Trophoblast cell (in vitro differentiated cells and primary cell): Measurements from ENCODE around the gene NR1H4.

ENCODE experiments used
- DNase-seq, 2 donors: peaks; one replicate each; pipeline ENCODE4 v3.0.0-alpha.2; 2016
- H2AFZ ChIP-seq: 2 replicates; pipeline ENCODE4 v1.6.1; 2013; ENCODE audit warnings: low read length, moderate library complexity, mild to moderate bottlenecking; ENCODE audit not compliant: insufficient read depth, poor library complexity
- H2AK5ac ChIP-seq: 2 replicates; pipeline ENCODE4 v1.6.1; 2013; ENCODE audit warnings: mild to moderate bottlenecking, low read length
- H2BK120ac ChIP-seq: 2 replicates; pipeline ENCODE4 v1.6.1; 2013; ENCODE audit warnings: low read length, mild to moderate bottlenecking, moderate library complexity; ENCODE audit not compliant: insufficient read depth, poor library complexity
- H2BK12ac ChIP-seq: 2 replicates; pipeline ENCODE4 v1.6.1; 2013; ENCODE audit warnings: mild to moderate bottlenecking, low read length, moderate library complexity
- H2BK5ac ChIP-seq: 2 replicates; pipeline ENCODE4 v1.6.1; 2013; ENCODE audit warnings: low read length, low read depth, moderate library complexity, mild to moderate bottlenecking; ENCODE audit not compliant: poor library complexity
- H3K14ac ChIP-seq: 2 replicates; pipeline ENCODE4 v1.6.1; 2013; ENCODE audit warnings: mild to moderate bottlenecking, low read length
- H3K18ac ChIP-seq: 2 replicates; pipeline ENCODE4 v1.6.1; 2013; ENCODE audit warnings: mild to moderate bottlenecking, low read length
- H3K23ac ChIP-seq: 2 replicates; pipeline ENCODE4 v1.6.1; 2013; ENCODE audit warnings: low read length
- H3K27ac ChIP-seq: 2 replicates; pipeline ENCODE4 v1.5.1; 2013; ENCODE audit warnings: low read depth, mild to moderate bottlenecking, inconsistent platforms, low read length, moderate library complexity
- H3K27me3 ChIP-seq: 2 replicates; pipeline ENCODE4 v1.6.1; 2013; ENCODE audit warnings: inconsistent platforms, mild to moderate bottlenecking, low read length, moderate library complexity; ENCODE audit not compliant: insufficient read depth
- H3K36me3 ChIP-seq, 2 experiments: 1 replicate in 1 of 2; 2 replicates in 1 of 2; pipeline ENCODE4 v1.6.1; 2013; ENCODE audit warnings: low read length in 2 of 2, mild to moderate bottlenecking in 2 of 2, moderate library complexity in 1 of 2; ENCODE audit not compliant: insufficient read depth in 2 of 2, control insufficient read depth in 1 of 2
- H3K4ac ChIP-seq: 2 replicates; pipeline ENCODE4 v1.6.1; 2013; ENCODE audit warnings: low read depth, mild to moderate bottlenecking, low read length, moderate library complexity
- H3K4me1 ChIP-seq, 2 experiments: 1 replicate in 1 of 2; 2 replicates in 1 of 2; pipeline ENCODE4 v1.6.1; 2013; ENCODE audit warnings: low read length in 2 of 2, mild to moderate bottlenecking in 2 of 2, moderate library complexity in 1 of 2; ENCODE audit not compliant: insufficient read depth in 2 of 2, control insufficient read depth in 1 of 2
- H3K4me2 ChIP-seq: 2 replicates; pipeline ENCODE4 v1.6.1; 2013; ENCODE audit warnings: inconsistent platforms, mild to moderate bottlenecking, low read length, moderate library complexity
- H3K4me3 ChIP-seq: 2 replicates; pipeline ENCODE4 v1.5.1; 2013; ENCODE audit warnings: mild to moderate bottlenecking, low read depth, low read length, inconsistent platforms
- H3K79me1 ChIP-seq: one replicate; pipeline ENCODE4 v1.6.1; 2013; ENCODE audit warnings: low read length
- H3K79me2 ChIP-seq: 2 replicates; pipeline ENCODE4 v1.6.1; 2013; ENCODE audit warnings: low read length, mild to moderate bottlenecking; ENCODE audit not compliant: control insufficient read depth, insufficient read depth, poor library complexity
- H3K9ac ChIP-seq: 2 replicates; pipeline ENCODE4 v1.6.1; 2013; ENCODE audit warnings: mild to moderate bottlenecking, low read length
- H3K9me3 ChIP-seq: 2 replicates; pipeline ENCODE4 v1.6.1; 2013; ENCODE audit warnings: low read depth, mild to moderate bottlenecking, control low read depth, inconsistent platforms, low read length; ENCODE audit not compliant: insufficient read depth
- H4K12ac ChIP-seq: 2 replicates; pipeline ENCODE4 v1.6.1; 2013; ENCODE audit warnings: low read depth, mild to moderate bottlenecking, low read length, moderate library complexity
- H4K8ac ChIP-seq: 2 replicates; pipeline ENCODE4 v1.6.1; 2013; ENCODE audit warnings: low read depth, mild to moderate bottlenecking, low read length, moderate library complexity
- H4K91ac ChIP-seq: one replicate; pipeline ENCODE4 v1.6.1; 2013; ENCODE audit warnings: low read depth, mild to moderate bottlenecking, low read length, moderate library complexity
- WGBS: extraction: QIAGEN DNeasy Blood & Tissue Kit; methylation state at CpG from one replicate; pipeline ENCODE4 v1.1.7; 2013; ENCODE audit warnings: missing lambda C conversion rate; ENCODE audit not compliant: insufficient read length, insufficient coverage; ENCODE audit errors: extremely low coverage; 5-methylcytosine and 5-hydroxymethylcytosine counted together

The NR1H4 gene

GRCh38 chr12:100533376-100533775 lies 59.7 kb downstream of the NR1H4 start:
- Histone ChIP-seq H3K18ac (no peak overlapping the region), H2BK5ac (no peak overlapping the region)

GRCh38 chr12:100534625-100535227 lies 61.1 kb downstream of the NR1H4 start:
- Histone ChIP-seq H3K4me3 (no peak overlapping the region), H3K4me2 (no peak overlapping the region), H3K9ac (no peak overlapping the region)

More at GRCh38 chr12:100533376-100533775, 59.7 kb downstream of the NR1H4 start:
- no peaks in the 10 kb centered on the region for H3K27me3 ChIP-seq
- H3K14ac ChIP-seq = no peak overlapping the region
- no peak overlapping the region for H3K4me3 ChIP-seq
- H3K9me3 ChIP-seq = no peaks in the 10 kb centered on the region
- no peak overlapping the region for H4K91ac ChIP-seq
- H3K79me1 ChIP-seq = no peaks in the 10 kb centered on the region
- no peak overlapping the region for H3K23ac ChIP-seq
- H3K36me3 ChIP-seq = no peaks in the 10 kb centered on the region
- peak; percentile 58 to 83 for DNase-seq
- H3K27ac ChIP-seq = no peak overlapping the region
- H2BK120ac ChIP-seq = no peak overlapping the region
- no CpG with 5 or more reads among the region's 3 CpGs for WGBS
- H3K9ac ChIP-seq = no peak overlapping the region
- no peak overlapping the region for H4K8ac ChIP-seq
- no peak overlapping the region for H2AK5ac ChIP-seq
- H3K4me1 ChIP-seq = no peaks in the 10 kb centered on the region
- no peak overlapping the region for H2BK12ac ChIP-seq
- H3K79me2 ChIP-seq = no peaks in the 10 kb centered on the region
- H2AFZ ChIP-seq = no peak overlapping the region
- H3K4me2 ChIP-seq = no peak overlapping the region
- H4K12ac ChIP-seq = no peak overlapping the region
- no peak overlapping the region for H3K4ac ChIP-seq

GRCh38 chr12:100539202-100539601 lies 65.5 kb downstream of the NR1H4 start:
- Histone ChIP-seq H3K4me3 (no peak overlapping the region), H2BK120ac (no peak overlapping the region), H2BK12ac (no peak overlapping the region), H3K4me2 (no peak overlapping the region), H3K9me3 (no peaks in the 10 kb centered on the region), H2AFZ (no peak overlapping the region), H3K27me3 (no peaks in the 10 kb centered on the region), H4K91ac (no peak overlapping the region), H3K4me1 (no peaks in the 10 kb centered on the region), H4K12ac (no peak overlapping the region), H3K23ac (no peak overlapping the region), H3K18ac (no peak overlapping the region), H3K27ac (no peak overlapping the region), H3K79me2 (no peaks in the 10 kb centered on the region), H3K9ac (no peak overlapping the region), H4K8ac (no peak overlapping the region), H3K36me3 (no peaks in the 10 kb centered on the region), H2AK5ac (no peak overlapping the region), H3K14ac (no peak overlapping the region), H2BK5ac (no peak overlapping the region), H3K79me1 (no peaks in the 10 kb centered on the region), H3K4ac (no peak overlapping the region)
- peak in 1 of 2 donors; percentile 71 for DNase-seq
- no CpG with 5 or more reads among the region's 2 CpGs for WGBS

More at GRCh38 chr12:100534625-100535227, 61.1 kb downstream of the NR1H4 start:
- Histone ChIP-seq H3K27ac (no peak overlapping the region), H3K79me1 (no peaks in the 10 kb centered on the region), H3K27me3 (no peaks in the 10 kb centered on the region), H2BK5ac (no peak overlapping the region), H4K12ac (no peak overlapping the region), H4K8ac (no peak overlapping the region), H2BK120ac (no peak overlapping the region), H2AFZ (no peak overlapping the region), H2AK5ac (no peak overlapping the region), H3K9me3 (no peaks in the 10 kb centered on the region), H3K4me1 (no peaks in the 10 kb centered on the region), H3K36me3 (no peaks in the 10 kb centered on the region), H3K23ac (no peak overlapping the region), H3K18ac (no peak overlapping the region), H3K79me2 (no peaks in the 10 kb centered on the region), H3K4ac (no peak overlapping the region), H4K91ac (no peak overlapping the region), H2BK12ac (no peak overlapping the region), H3K14ac (no peak overlapping the region)
- no peak for DNase-seq
- no CpG with 5 or more reads among the region's 6 CpGs for WGBS

- H3K4ac ChIP-seq = no peak overlapping the region
- H2BK120ac ChIP-seq = no peak overlapping the region
- no peak overlapping the region for H3K4me2 ChIP-seq
- DNase-seq = no peak
- no peak overlapping the region for H4K8ac ChIP-seq
- H2AFZ ChIP-seq = no peak overlapping the region
- H3K14ac ChIP-seq = no peak overlapping the region
- no peak overlapping the region for H3K9ac ChIP-seq
- no peaks in the 10 kb centered on the region for H3K4me1 ChIP-seq
- H3K79me1 ChIP-seq = no peaks in the 10 kb centered on the region
- no peaks in the 10 kb centered on the region for H3K36me3 ChIP-seq
- no peaks in the 10 kb centered on the region for H3K27me3 ChIP-seq
- no peak overlapping the region for H2AK5ac ChIP-seq
- H3K18ac ChIP-seq = no peak overlapping the region
- no peak overlapping the region for H3K27ac ChIP-seq
- H4K12ac ChIP-seq = no peak overlapping the region
- no peak overlapping the region for H2BK5ac ChIP-seq
- H3K23ac ChIP-seq = no peak overlapping the region
- no peak overlapping the region for H4K91ac ChIP-seq
- no peak overlapping the region for H2BK12ac ChIP-seq
- no CpG with 5 or more reads among the region's 4 CpGs for WGBS
- H3K4me3 ChIP-seq = no peak overlapping the region
- no peaks in the 10 kb centered on the region for H3K79me2 ChIP-seq
- H3K9me3 ChIP-seq = no peaks in the 10 kb centered on the region
These were observed 70.5 kb downstream of the NR1H4 start for GRCh38 chr12:100544165-100544564.
